Subcutaneous abdominal adipose tissue (tissue), 5 donors: ENCODE measurements around the gene RHBDD3.
"Not testable (repeated sequence)": the region's sequence is repeated elsewhere in the genome, so short reads cannot be mapped to it uniquely, and the experiment has no call there.

ENCODE experiments used
- H3K27ac ChIP-seq: one replicate; pipeline ENCODE4 v1.7.0; 2013; ENCODE audit warnings: low read depth, mild to moderate bottlenecking, inconsistent platforms, low read length, moderate library complexity
- H3K27me3 ChIP-seq, 5 donors: one replicate each; pipeline ENCODE4 v1.7.0; 2013; ENCODE audit warnings: low read length in 5 of 5, inconsistent platforms in 1 of 5; ENCODE audit not compliant: control insufficient read depth in 5 of 5, insufficient read depth in 4 of 5
- H3K36me3 ChIP-seq, 5 donors: one replicate each; pipeline ENCODE4 v1.7.0; 2013; ENCODE audit warnings: low read length in 5 of 5; ENCODE audit not compliant: control insufficient read depth in 5 of 5, insufficient read depth in 5 of 5
- H3K4me1 ChIP-seq, 5 donors: one replicate each; pipeline ENCODE4 v1.7.0; 2013; ENCODE audit warnings: low read length in 5 of 5, mild to moderate bottlenecking in 3 of 5, moderate library complexity in 1 of 5; ENCODE audit not compliant: control insufficient read depth in 5 of 5, insufficient read depth in 5 of 5
- H3K4me3 ChIP-seq, 5 donors: one replicate each; pipeline ENCODE4 v1.7.0; 2013; ENCODE audit warnings: low read length in 5 of 5, low read depth in 1 of 5
- H3K9ac ChIP-seq, 5 donors: one replicate each; pipeline ENCODE4 v1.7.0; 2013; ENCODE audit warnings: low read length in 5 of 5, mild to moderate bottlenecking in 4 of 5, moderate library complexity in 3 of 5
- H3K9me3 ChIP-seq, 5 donors: one replicate each; pipeline ENCODE4 v1.7.0; 2013; ENCODE audit warnings: low read length in 5 of 5; ENCODE audit not compliant: control insufficient read depth in 5 of 5
- donor health status: healthy.
- donor health status: healthy.
- donor health status: healthy.
- donor health status: healthy.
- donor health status: healthy.

RHBDD3 gene

DNA sequence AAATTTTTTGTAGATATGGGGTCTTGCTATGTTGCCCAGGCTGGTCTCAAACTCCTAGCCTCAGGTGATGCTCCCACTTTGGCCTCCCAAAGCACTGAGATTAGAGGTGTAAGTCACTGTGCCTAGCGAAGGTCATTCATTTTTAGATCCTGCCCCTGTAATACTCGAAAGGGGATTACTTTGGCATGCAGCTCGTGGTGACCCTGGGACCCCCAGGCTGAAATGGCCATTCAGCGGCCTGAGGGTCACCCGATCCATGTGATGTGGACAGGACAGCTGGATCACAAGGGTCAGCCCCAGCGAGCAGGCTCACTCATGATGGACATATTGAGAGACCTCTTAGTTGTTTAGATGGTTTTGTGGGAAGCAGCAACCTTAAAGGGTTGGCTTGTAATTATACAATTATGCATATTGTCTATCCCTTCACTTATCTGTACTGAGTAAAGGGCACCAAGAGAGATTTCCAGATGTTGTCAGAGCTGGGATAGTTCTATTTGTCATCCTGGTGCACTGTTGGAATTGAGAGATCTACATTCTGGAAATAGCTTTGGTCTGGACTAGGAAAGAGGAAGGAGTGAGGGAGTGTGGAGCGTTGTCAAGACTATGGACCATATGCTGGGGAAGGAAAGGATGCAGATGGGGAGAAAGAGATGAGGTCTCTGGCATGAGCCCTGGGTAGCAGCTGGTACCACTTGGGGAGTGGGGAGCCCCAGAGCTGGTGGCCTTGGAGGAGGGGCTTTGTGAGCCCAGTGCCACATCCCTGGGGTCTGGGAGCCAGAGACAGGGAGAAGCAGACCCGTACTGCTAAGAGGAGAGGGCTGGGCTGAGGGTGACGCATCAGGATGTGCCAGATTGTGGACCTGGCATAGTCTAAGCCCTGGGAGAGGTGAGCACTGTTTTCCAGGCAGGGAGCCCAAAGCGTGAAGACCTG is 15.5 kb downstream of the RHBDD3 start:
- no peak overlapping the region for H3K4me3 ChIP-seq
- H3K9ac ChIP-seq, result no peak overlapping the region
- H3K27me3 ChIP-seq, result peaks cover 0 to 3% (median 0%) of the 10 kb centered on the region in 5 donors
- no peak overlapping the region for H3K27ac ChIP-seq
- no peaks in the 10 kb centered on the region for H3K9me3 ChIP-seq
- no peaks in the 10 kb centered on the region for H3K36me3 ChIP-seq
- H3K4me1 ChIP-seq, result no peaks in the 10 kb centered on the region

DNA sequence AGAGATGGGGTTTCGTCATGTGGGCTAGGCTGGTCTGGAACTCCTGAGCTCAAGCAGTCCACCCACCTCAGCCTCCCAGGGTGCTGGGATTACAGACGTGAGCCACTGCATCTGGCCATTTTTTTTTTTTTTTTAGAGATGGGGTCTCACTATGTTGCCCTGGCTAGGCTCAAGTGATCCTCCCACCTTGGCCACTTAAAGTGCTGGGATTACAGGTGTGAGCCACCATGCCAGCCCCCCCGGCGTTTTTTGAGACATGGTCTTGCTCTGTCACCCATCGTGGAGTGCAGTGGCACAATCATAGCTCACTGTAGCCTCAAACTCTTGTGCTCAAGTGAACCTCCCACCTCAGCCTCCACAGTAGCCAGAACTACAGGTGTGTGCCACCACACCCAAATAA is 16.5 kb downstream of the RHBDD3 start:
- Histone ChIP-seq H3K4me1 (no peaks in the 10 kb centered on the region), H3K27me3 (peaks cover 0 to 3% (median 0%) of the 10 kb centered on the region in 5 donors), H3K27ac (no peak overlapping the region), H3K9me3 (no peaks in the 10 kb centered on the region), H3K9ac (no peak overlapping the region), H3K36me3 (no peaks in the 10 kb centered on the region), H3K4me3 (no peak overlapping the region)

GRCh38 chr22:29247891-29248290 is 19.9 kb downstream of the RHBDD3 start:
- not testable (repeated sequence) for H3K27me3 ChIP-seq, H3K27ac ChIP-seq, H3K36me3 ChIP-seq, H3K4me1 ChIP-seq, H3K9ac ChIP-seq, H3K4me3 ChIP-seq, H3K9me3 ChIP-seq

- H3K9me3 ChIP-seq, result peaks cover 0 to 12% (median 3%) of the 10 kb centered on the region in 5 donors
- no peak overlapping the region for H3K27ac ChIP-seq
- no peak overlapping the region for H3K4me3 ChIP-seq
- no peaks in the 10 kb centered on the region for H3K27me3 ChIP-seq
- no peaks in the 10 kb centered on the region for H3K36me3 ChIP-seq
- H3K9ac ChIP-seq, result no peak overlapping the region
- H3K4me1 ChIP-seq, result no peaks in the 10 kb centered on the region
Observed at GRCh38 chr22:29245626-29246385, 22.0 kb downstream of the RHBDD3 start.

DNA sequence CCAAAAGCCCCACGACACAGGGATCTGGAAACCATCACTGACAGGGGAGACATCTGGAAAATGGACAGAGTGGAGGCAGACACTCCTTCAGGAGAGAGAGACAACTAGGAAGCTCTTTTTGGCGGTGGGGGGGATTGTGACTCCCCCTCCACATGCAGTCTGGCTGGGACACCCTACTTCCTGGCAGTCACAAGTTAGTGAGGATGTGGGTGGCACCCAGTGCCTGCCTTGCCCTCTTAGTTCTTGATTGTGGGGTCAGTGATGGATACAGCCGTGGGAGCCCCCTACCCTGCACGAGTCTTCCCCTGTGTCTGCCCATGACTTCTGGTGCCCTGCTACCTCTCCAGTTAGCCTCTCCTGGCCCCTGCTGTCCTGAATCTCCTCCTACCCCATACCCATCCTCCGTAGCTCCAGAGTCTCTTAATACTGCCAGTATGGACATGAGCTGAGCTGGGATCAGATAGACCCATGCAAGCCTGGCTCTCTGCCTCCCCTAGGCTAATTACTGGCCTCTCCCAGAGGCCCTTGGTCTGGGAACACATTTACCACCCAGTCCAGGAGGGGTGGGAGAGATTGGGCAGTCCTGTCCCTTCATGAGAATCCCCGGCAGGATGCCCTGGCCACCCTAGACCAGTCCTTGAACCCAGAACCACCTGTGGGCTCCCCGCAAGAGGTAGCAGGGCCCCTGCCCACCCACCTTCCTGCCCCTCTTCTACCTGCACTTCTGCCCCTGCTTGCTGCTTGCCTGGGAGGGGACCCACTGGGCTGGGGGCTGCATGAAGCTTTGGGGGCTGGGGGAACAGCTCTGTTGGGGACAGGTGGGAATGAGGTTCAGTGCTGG is 22.8 kb downstream of the RHBDD3 start:
- H3K36me3 ChIP-seq, result no peaks in the 10 kb centered on the region
- peaks cover 0 to 12% (median 3%) of the 10 kb centered on the region in 5 donors for H3K9me3 ChIP-seq
- no peak overlapping the region for H3K9ac ChIP-seq
- H3K27ac ChIP-seq, result no peak overlapping the region
- no peaks in the 10 kb centered on the region for H3K27me3 ChIP-seq
- no peak overlapping the region for H3K4me3 ChIP-seq
- peaks cover 0 to 3% (median 0%) of the 10 kb centered on the region in 5 donors for H3K4me1 ChIP-seq

DNA sequence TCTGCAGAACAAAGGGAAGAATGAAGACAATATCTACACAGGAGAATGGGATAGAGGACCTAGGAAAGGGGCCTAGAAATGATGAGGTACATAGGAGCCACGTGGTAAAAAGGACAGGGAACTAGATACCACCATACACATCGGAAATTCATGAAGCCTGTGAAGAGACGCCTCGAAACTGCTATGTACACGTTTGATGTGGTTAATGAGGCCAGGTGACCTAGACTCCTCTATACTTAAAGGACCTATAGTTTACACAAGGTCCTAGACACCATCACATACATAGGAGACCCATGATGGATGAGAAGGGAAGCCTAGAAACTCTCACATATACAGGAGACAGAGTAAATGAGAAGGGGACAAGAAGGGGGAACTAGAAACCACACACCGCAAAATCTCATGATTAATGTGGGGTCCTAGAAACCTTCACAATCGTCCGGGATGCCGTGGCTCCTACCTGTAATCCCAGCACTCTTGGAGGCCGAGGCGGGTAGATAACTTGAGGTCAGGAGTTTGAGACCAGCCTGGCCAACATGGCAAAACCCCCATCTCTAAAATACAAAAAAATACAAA is 23.8 kb downstream of the RHBDD3 start:
- Histone ChIP-seq H3K27me3 (no peaks in the 10 kb centered on the region), H3K9me3 (peaks cover 0 to 12% (median 9%) of the 10 kb centered on the region in 5 donors), H3K4me3 (no peak overlapping the region), H3K9ac (no peak overlapping the region), H3K27ac (no peak overlapping the region), H3K36me3 (no peaks in the 10 kb centered on the region), H3K4me1 (peaks cover 0 to 3% (median 0%) of the 10 kb centered on the region in 5 donors)

DNA sequence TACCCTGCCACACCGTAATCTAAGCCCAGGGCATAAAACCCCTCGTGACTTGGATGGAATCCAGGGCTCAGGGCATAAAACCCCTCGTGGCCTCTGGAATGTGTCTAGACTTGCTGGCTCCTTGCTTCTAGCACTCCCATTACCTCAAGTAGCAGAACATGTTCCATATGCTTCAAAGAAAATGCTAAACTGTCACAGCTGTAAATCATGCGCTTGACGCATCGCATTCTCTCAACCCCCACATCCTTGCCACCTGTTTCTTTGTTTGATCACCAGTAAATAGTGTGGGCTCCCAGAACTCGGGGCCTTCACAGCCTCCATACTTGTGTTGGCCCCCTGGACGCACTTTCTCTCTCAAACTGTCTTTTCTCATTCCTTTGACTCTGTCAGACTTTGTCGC is 27.3 kb downstream of the RHBDD3 start:
- not testable (repeated sequence) for H3K4me3 ChIP-seq, H3K36me3 ChIP-seq, H3K27me3 ChIP-seq, H3K9ac ChIP-seq, H3K4me1 ChIP-seq, H3K27ac ChIP-seq
- peaks cover 0 to 12% (median 9%) of the 10 kb centered on the region in 5 donors for H3K9me3 ChIP-seq

GRCh38 chr22:29233277-29233877 is 34.4 kb downstream of the RHBDD3 start:
- Histone ChIP-seq H3K4me3 (no peak overlapping the region), H3K9me3 (peaks cover 0 to 6% (median 6%) of the 10 kb centered on the region in 5 donors), H3K27me3 (no peaks in the 10 kb centered on the region), H3K4me1 (peaks cover 0 to 17% (median 8%) of the 10 kb centered on the region in 5 donors), H3K9ac (no peak overlapping the region), H3K27ac (no peak overlapping the region), H3K36me3 (no peaks in the 10 kb centered on the region)
